ENCODE data around the gene BCAN.

Gene BCAN

DNA sequence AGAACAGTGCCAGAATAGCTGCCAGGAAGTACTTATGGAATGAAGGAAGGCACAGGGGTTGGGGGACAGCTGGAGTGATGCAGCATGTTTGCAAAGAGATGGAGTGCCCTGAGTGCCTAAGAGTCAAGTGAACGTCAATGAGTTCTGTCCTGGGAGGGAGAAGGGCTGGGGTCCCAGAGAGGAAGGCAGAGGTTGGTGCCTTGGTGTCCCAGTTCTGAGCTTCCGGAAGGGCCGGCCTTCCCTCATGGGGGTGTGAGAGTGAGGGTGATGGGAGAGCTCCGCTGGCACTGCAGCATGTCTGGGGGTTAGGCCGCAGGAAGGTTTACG is 17.7 kb downstream of the BCAN start:
- no peak overlapping the region for H3K4me3 ChIP-seq (ENCODE audit: low read length)
- H3K27me3 ChIP-seq (ENCODE audit: control insufficient read depth, low read length), result peaks cover 43% of the 10 kb centered on the region
- TF ChIP-seq, protein P1, sequence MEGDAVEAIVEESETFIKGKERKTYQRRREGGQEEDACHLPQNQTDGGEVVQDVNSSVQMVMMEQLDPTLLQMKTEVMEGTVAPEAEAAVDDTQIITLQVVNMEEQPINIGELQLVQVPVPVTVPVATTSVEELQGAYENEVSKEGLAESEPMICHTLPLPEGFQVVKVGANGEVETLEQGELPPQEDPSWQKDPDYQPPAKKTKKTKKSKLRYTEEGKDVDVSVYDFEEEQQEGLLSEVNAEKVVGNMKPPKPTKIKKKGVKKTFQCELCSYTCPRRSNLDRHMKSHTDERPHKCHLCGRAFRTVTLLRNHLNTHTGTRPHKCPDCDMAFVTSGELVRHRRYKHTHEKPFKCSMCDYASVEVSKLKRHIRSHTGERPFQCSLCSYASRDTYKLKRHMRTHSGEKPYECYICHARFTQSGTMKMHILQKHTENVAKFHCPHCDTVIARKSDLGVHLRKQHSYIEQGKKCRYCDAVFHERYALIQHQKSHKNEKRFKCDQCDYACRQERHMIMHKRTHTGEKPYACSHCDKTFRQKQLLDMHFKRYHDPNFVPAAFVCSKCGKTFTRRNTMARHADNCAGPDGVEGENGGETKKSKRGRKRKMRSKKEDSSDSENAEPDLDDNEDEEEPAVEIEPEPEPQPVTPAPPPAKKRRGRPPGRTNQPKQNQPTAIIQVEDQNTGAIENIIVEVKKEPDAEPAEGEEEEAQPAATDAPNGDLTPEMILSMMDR (IDR thresholded peaks at IDR 0.05; ENCODE audit: low read depth, low read length, poor library complexity, severe bottlenecking), result no peak
- no peak for TF ChIP-seq EZH2phosphoT487 (IDR thresholded peaks at IDR 0.05; ENCODE audit: borderline replicate concordance, low read length)
- H3K9me3 ChIP-seq (ENCODE audit: control insufficient read depth, insufficient read depth, low read length), result no peaks in the 10 kb centered on the region
- H3K4me2 ChIP-seq (ENCODE audit: low read length), result no peak overlapping the region
- H3K9me2 ChIP-seq (replicated peaks; ENCODE audit: control insufficient read depth, low read length), result no peaks in the 10 kb centered on the region
- H3F3A ChIP-seq (ENCODE audit: control insufficient read depth, insufficient read depth), result peaks cover 4% of the 10 kb centered on the region
- H3K4me1 ChIP-seq (ENCODE audit: control insufficient read depth, low read length), result peaks cover 62% of the 10 kb centered on the region
- H3K79me2 ChIP-seq (ENCODE audit: control insufficient read depth, low read length), result no peaks in the 10 kb centered on the region
- H3K27ac ChIP-seq (ENCODE audit: low read depth, low read length), result no peak overlapping the region
- 0 out of 2 replicates have a peak, but pooled peaks cover 3% of the 10 kb centered on the region for H4K20me1 ChIP-seq (ENCODE audit: control insufficient read depth, insufficient read depth, low read depth, low read length)
- no peaks in the 10 kb centered on the region for H3K36me3 ChIP-seq (ENCODE audit: control insufficient read depth, low read length)

DNA sequence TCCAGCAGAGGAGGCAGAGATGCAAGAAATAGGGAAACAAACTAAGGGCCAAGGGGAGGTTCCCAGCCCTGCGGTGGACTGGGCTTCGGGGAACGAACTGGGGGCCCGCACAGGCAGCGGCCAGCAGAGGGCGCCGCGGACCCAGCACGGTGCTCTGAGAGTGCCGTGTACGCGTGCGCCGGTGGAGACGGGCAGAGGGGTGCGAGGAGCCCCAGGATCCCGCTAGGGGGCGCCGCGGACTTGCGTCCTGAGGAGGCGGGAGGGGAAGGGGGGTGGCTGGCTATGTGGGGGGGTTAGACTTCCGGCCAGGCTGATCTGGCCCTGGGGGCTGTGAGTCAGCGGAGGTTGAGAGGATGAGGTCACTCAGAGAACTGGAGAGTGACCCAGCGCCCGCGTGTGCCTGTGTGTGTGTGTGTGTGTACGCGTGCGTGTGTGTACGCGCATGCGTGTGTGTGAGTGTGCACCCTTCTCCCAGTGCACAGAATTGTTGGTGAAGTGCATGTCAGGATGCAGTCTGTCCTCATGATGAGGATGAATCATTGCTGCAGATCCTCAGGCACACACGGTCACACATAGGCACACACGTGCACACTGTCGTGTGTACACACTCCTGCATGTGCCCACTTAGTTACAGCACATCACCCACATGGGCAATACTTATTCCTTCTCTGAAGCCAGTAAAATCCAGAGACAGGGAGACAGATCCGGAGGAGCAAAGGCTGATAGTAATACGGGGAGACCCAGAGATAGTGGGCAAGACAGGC is 18.3 kb downstream of the BCAN start:
- Histone ChIP-seq H3K79me2 (ENCODE audit: control insufficient read depth, low read length) (no peaks in the 10 kb centered on the region), H3K4me1 (ENCODE audit: control insufficient read depth, low read length) (peaks cover 68% of the 10 kb centered on the region), H3K27me3 (ENCODE audit: control insufficient read depth, low read length) (peaks cover 41% of the 10 kb centered on the region), H3K4me3 (ENCODE audit: low read length) (no peak overlapping the region), H3K27ac (ENCODE audit: low read depth, low read length) (no peak overlapping the region), H3K36me3 (ENCODE audit: control insufficient read depth, low read length) (no peaks in the 10 kb centered on the region), H3K4me2 (ENCODE audit: low read length) (peak overlapping the region; percentile 8; the same call in 1 of the 2 replicates), H3F3A (ENCODE audit: control insufficient read depth, insufficient read depth) (peaks cover 4% of the 10 kb centered on the region), H4K20me1 (ENCODE audit: control insufficient read depth, insufficient read depth, low read depth, low read length) (0 out of 2 replicates have a peak, but pooled peaks cover 3% of the 10 kb centered on the region), H3K9me3 (ENCODE audit: control insufficient read depth, insufficient read depth, low read length) (no peaks in the 10 kb centered on the region), H3K9me2 (replicated peaks; ENCODE audit: control insufficient read depth, low read length) (no peaks in the 10 kb centered on the region)
- TF ChIP-seq, protein P1 (IDR thresholded peaks at IDR 0.05; ENCODE audit: low read depth, low read length, poor library complexity, severe bottlenecking), result peak; percentile 100
- TF ChIP-seq EZH2phosphoT487 (IDR thresholded peaks at IDR 0.05; ENCODE audit: borderline replicate concordance, low read length), result no peak

DNA sequence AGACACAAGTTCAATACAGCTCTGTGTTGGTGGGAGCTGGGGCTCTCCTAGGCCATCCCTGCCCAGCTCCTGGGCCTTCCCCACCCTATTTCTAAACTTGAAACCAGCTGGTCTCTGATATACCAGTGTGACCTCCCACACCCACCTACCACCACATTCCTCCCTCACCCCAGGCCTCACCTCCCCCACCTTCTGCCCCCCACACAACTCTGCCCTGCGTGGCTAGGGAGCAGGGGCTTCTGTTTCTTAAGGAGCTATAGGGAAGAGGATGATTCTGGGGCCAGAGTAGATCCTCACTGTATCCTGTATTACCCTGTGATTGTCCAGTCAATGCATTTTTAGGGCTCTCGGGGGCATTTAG is 18.8 kb downstream of the BCAN start:
- Histone ChIP-seq H3K27ac (ENCODE audit: low read depth, low read length) (no peak overlapping the region), H3F3A (ENCODE audit: control insufficient read depth, insufficient read depth) (peaks cover 4% of the 10 kb centered on the region), H3K9me3 (ENCODE audit: control insufficient read depth, insufficient read depth, low read length) (no peaks in the 10 kb centered on the region), H3K4me2 (ENCODE audit: low read length) (peak overlapping the region; percentile 59; the same call in 1 of the 2 replicates), H3K9me2 (replicated peaks; ENCODE audit: control insufficient read depth, low read length) (no peaks in the 10 kb centered on the region), H3K27me3 (ENCODE audit: control insufficient read depth, low read length) (peaks cover 41% of the 10 kb centered on the region), H4K20me1 (ENCODE audit: control insufficient read depth, insufficient read depth, low read depth, low read length) (0 out of 2 replicates have a peak, but pooled peaks cover 3% of the 10 kb centered on the region), H3K79me2 (ENCODE audit: control insufficient read depth, low read length) (no peaks in the 10 kb centered on the region), H3K4me1 (ENCODE audit: control insufficient read depth, low read length) (peaks cover 73% of the 10 kb centered on the region), H3K4me3 (ENCODE audit: low read length) (no peak overlapping the region), H3K36me3 (ENCODE audit: control insufficient read depth, low read length) (no peaks in the 10 kb centered on the region)
- TF ChIP-seq, protein P1 (IDR thresholded peaks at IDR 0.05; ENCODE audit: low read depth, low read length, poor library complexity, severe bottlenecking), result no peak
- TF ChIP-seq EZH2phosphoT487 (IDR thresholded peaks at IDR 0.05; ENCODE audit: borderline replicate concordance, low read length), result no peak
